ENCODE data around the gene ZNF81. TPM values are rescaled to one million over a fixed set of nuclear protein-coding genes. Genes with fewer than 3 reads are reported as not detected.
A peak's percentile ranks its signal among the peaks of the same experiment; 100 is the strongest.

The ZNF81 gene
- total RNA-seq, 1 donor, result 5.8 TPM

GRCh38 chrX:47807548-47807947, 29.2 kb upstream of the ZNF81 start:
- Histone ChIP-seq H3K4me2 (ENCODE audit: insufficient read depth, low read length) (no peak overlapping the region), H3K27ac (ENCODE audit: low read depth, low read length) (no peak overlapping the region), H4K20me1 (ENCODE audit: insufficient read depth, low read length) (no peaks in the 10 kb centered on the region), H3K4me1 (ENCODE audit: insufficient read depth, low read length) (no peaks in the 10 kb centered on the region), H3K27me3 (ENCODE audit: insufficient read depth, low read length) (no peaks in the 10 kb centered on the region), H3K79me2 (ENCODE audit: insufficient read depth, low read length) (no peaks in the 10 kb centered on the region), H3K9me3 (ENCODE audit: low read depth, low read length) (no peaks in the 10 kb centered on the region), H2AFZ (ENCODE audit: low read length) (no peak overlapping the region), H3K36me3 (ENCODE audit: insufficient read depth, low read length) (no peaks in the 10 kb centered on the region), H3K4me3 (ENCODE audit: insufficient read depth, low read length) (no peak overlapping the region)
- no peak for DNase-seq (ENCODE audit: insufficient read length, low spot score, missing footprints)
- TF ChIP-seq CTCF (IDR thresholded peaks at IDR 0.05; ENCODE audit: extremely low read depth, low read depth, low read length), result no peak

- H3K4me3 ChIP-seq (ENCODE audit: insufficient read depth, low read length), result no peak overlapping the region
- no peaks in the 10 kb centered on the region for H3K79me2 ChIP-seq (ENCODE audit: insufficient read depth, low read length)
- H3K27ac ChIP-seq (ENCODE audit: low read depth, low read length), result no peak overlapping the region
- H2AFZ ChIP-seq (ENCODE audit: low read length), result no peak overlapping the region
- no peaks in the 10 kb centered on the region for H4K20me1 ChIP-seq (ENCODE audit: insufficient read depth, low read length)
- DNase-seq (ENCODE audit: insufficient read length, low spot score, missing footprints), result no peak
- no peak for TF ChIP-seq CTCF (IDR thresholded peaks at IDR 0.05; ENCODE audit: extremely low read depth, low read depth, low read length)
- no peaks in the 10 kb centered on the region for H3K36me3 ChIP-seq (ENCODE audit: insufficient read depth, low read length)
- no peaks in the 10 kb centered on the region for H3K9me3 ChIP-seq (ENCODE audit: low read depth, low read length)
- no peak overlapping the region for H3K4me2 ChIP-seq (ENCODE audit: insufficient read depth, low read length)
- no peaks in the 10 kb centered on the region for H3K4me1 ChIP-seq (ENCODE audit: insufficient read depth, low read length)
- H3K27me3 ChIP-seq (ENCODE audit: insufficient read depth, low read length), result no peaks in the 10 kb centered on the region
Observed at GRCh38 chrX:47808904-47809788, 27.6 kb upstream of the ZNF81 start.

- peak overlapping the region; percentile 22 for H2AFZ ChIP-seq (ENCODE audit: low read length)
- H4K20me1 ChIP-seq (ENCODE audit: insufficient read depth, low read length), result no peaks in the 10 kb centered on the region
- no peak overlapping the region for H3K27ac ChIP-seq (ENCODE audit: low read depth, low read length)
- no peaks in the 10 kb centered on the region for H3K79me2 ChIP-seq (ENCODE audit: insufficient read depth, low read length)
- peak; percentile 11 for DNase-seq (ENCODE audit: insufficient read length, low spot score, missing footprints)
- H3K36me3 ChIP-seq (ENCODE audit: insufficient read depth, low read length), result no peaks in the 10 kb centered on the region
- H3K9me3 ChIP-seq (ENCODE audit: low read depth, low read length), result no peaks in the 10 kb centered on the region
- H3K4me3 ChIP-seq (ENCODE audit: insufficient read depth, low read length), result no peak overlapping the region
- H3K4me2 ChIP-seq (ENCODE audit: insufficient read depth, low read length), result no peak overlapping the region
- TF ChIP-seq CTCF (IDR thresholded peaks at IDR 0.05; ENCODE audit: extremely low read depth, low read depth, low read length), result no peak
- H3K27me3 ChIP-seq (ENCODE audit: insufficient read depth, low read length), result no peaks in the 10 kb centered on the region
- H3K4me1 ChIP-seq (ENCODE audit: insufficient read depth, low read length), result no peaks in the 10 kb centered on the region
Observed at GRCh38 chrX:47814851-47815250, 21.9 kb upstream of the ZNF81 start.
